GM19239 (cell line): ENCODE measurements around the gene ACTL8.

Experiments
- DNase-seq: peaks from one replicate; pipeline ENCODE4 v3.0.0; 2011; ENCODE audit warnings: low spot score; ENCODE audit not compliant: insufficient read length
- FAIRE-seq: peaks from 2 replicates; lab custom pipeline; 2011; peaks lifted over from hg19 to GRCh38; lab: Jason Lieb, UNC

The ACTL8 gene

GRCh38 chr1:17837233-17838030, 82.3 kb downstream of the ACTL8 start:
- DNase-seq (no peak), FAIRE-seq (no peak)

GRCh38 chr1:17839641-17840196, 84.6 kb downstream of the ACTL8 start:
- DNase-seq (no peak), FAIRE-seq (no peak)

GRCh38 chr1:17841944-17842343, 86.8 kb downstream of the ACTL8 start:
- FAIRE-seq = no peak

GRCh38 chr1:17842686-17843085, 87.6 kb downstream of the ACTL8 start:
- FAIRE-seq (no peak), DNase-seq (no peak)

More at GRCh38 chr1:17841944-17842343, 86.8 kb downstream of the ACTL8 start:
- DNase-seq = no peak

GRCh38 chr1:17844185-17844826, 89.2 kb downstream of the ACTL8 start:
- FAIRE-seq = no peak
- no peak for DNase-seq

- DNase-seq (no peak), FAIRE-seq (no peak)
Observed at GRCh38 chr1:17845583-17845982, 90.5 kb downstream of the ACTL8 start.

- no peak for DNase-seq
- no peak for FAIRE-seq
Observed at GRCh38 chr1:17846341-17846740, 91.2 kb downstream of the ACTL8 start.

- FAIRE-seq (no peak), DNase-seq (no peak)
Observed at GRCh38 chr1:17847111-17847510, 92.0 kb downstream of the ACTL8 start.

- FAIRE-seq = no peak
- no peak for DNase-seq
Observed at GRCh38 chr1:17849216-17849615, 94.1 kb downstream of the ACTL8 start.

GRCh38 chr1:17851056-17851455, 95.9 kb downstream of the ACTL8 start:
- no peak for DNase-seq
- FAIRE-seq = no peak

- FAIRE-seq = no peak
- no peak for DNase-seq
Observed at GRCh38 chr1:17852383-17852782, 97.2 kb downstream of the ACTL8 start.

- FAIRE-seq (no peak), DNase-seq (no peak)
Observed at GRCh38 chr1:17853241-17853935, 98.3 kb downstream of the ACTL8 start.

GRCh38 chr1:17856496-17857108, 101.5 kb downstream of the ACTL8 start:
- DNase-seq (no peak), FAIRE-seq (no peak)

GRCh38 chr1:17857109-17857499, 102.0 kb downstream of the ACTL8 start:
- no peak for FAIRE-seq
- DNase-seq = no peak

GRCh38 chr1:17857996-17858395, 102.9 kb downstream of the ACTL8 start:
- DNase-seq (no peak), FAIRE-seq (no peak)

- DNase-seq (no peak), FAIRE-seq (no peak)
Observed at GRCh38 chr1:17860812-17861211, 105.7 kb downstream of the ACTL8 start.

GRCh38 chr1:17861685-17862084, 106.6 kb downstream of the ACTL8 start:
- DNase-seq = no peak
- no peak for FAIRE-seq

GRCh38 chr1:17862121-17862520, 107.0 kb downstream of the ACTL8 start:
- DNase-seq (no peak), FAIRE-seq (no peak)

GRCh38 chr1:17865912-17866739, 111.0 kb downstream of the ACTL8 start:
- FAIRE-seq = no peak
- DNase-seq = no peak

- DNase-seq (no peak), FAIRE-seq (no peak)
Observed at GRCh38 chr1:17866740-17867029, 111.6 kb downstream of the ACTL8 start.
